Cardiac muscle cell (in vitro differentiated cells and primary cell): ENCODE results near the gene SYCE1L. TPM values are rescaled to one million over a fixed set of nuclear protein-coding genes. Genes with fewer than 3 reads are reported as not detected.
"Not testable (repeated sequence)": the region's sequence is repeated elsewhere in the genome, so short reads cannot be mapped to it uniquely, and the experiment has no call there.

Source experiments
- DNase-seq, 2 donors: peaks; one replicate each; pipeline versions ENCODE4 v3.0.0 to v3.0.0-alpha.2; 2010 to 2017; ENCODE audit warnings: low read depth in 1 of 2, low spot score in 1 of 2
- H3K27ac ChIP-seq: fragments of 200-600 bp; sonication (generic); 2 replicates; pipeline ENCODE4 v1.5.1; 2016
- H3K27me3 ChIP-seq: fragments of 200-600 bp; sonication (generic); 2 replicates; pipeline ENCODE4 v1.6.0; 2016; ENCODE audit warnings: control low read depth
- H3K36me3 ChIP-seq: fragments of 200-600 bp; sonication (generic); 2 replicates; pipeline ENCODE4 v1.5.1; 2016; ENCODE audit warnings: control low read depth
- H3K4me1 ChIP-seq: fragments of 200-600 bp; sonication (generic); 2 replicates; pipeline ENCODE4 v1.8.1; 2017; ENCODE audit warnings: low read depth, mild to moderate bottlenecking, mixed run types
- H3K4me3 ChIP-seq: fragments of 200-600 bp; sonication (generic); 2 replicates; pipeline ENCODE4 v1.5.1; 2016; ENCODE audit warnings: mild to moderate bottlenecking
- H3K9me3 ChIP-seq: fragments of 200-600 bp; sonication (generic); 2 replicates; pipeline ENCODE4 v1.5.1; 2017; ENCODE audit warnings: low read depth, mild to moderate bottlenecking, control low read depth
- polyA plus RNA-seq: library from polyadenylated mRNA; unstranded; fragments of >200 nt; fragmentation: Nextera tagmentation; extraction: Ambion mirVana; gene quantifications from 2 replicates; pipeline ENCODE4 v1.2.1, GENCODE V29; 2016
- total RNA-seq: library from RNA; depleted of rRNA; stranded (reverse); fragments of >200 nt; gene quantifications from 2 replicates; pipeline ENCODE4 v1.2.3, GENCODE V29; 2016
- TF ChIP-seq, protein P1 (sequence below): IDR thresholded peaks from 2 replicates; pipeline ENCODE4 v1.5.1; 2012; ENCODE audit warnings: low read depth, mild to moderate bottlenecking, low read length

Gene SYCE1L
- total and polyA plus RNA-seq, 2 experiments from 2014 or later: 3.2 to 6.6 TPM

DNA sequence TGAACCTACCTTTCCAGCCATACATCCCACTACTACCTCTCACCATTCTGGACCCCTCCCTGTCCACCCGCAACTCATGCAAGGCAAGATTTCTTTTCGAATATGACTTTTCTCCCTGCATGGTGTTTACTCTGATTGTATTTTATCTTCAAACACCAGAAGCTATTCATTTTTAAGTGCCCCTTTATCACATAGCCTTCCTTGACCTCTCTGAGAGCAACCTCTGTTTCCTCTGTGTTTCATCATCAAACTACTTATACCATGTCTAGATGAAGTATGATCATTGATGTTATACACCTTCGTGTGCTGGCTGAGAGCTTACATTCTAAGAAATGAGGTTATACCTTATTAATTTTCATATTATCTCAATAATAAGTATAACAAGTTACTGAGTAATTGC, 31.8 kb downstream of the SYCE1L start:
- Histone ChIP-seq H3K36me3 (no peaks in the 10 kb centered on the region), H3K27me3 (no peaks in the 10 kb centered on the region), H3K4me3 (no peak overlapping the region), H3K4me1 (no peaks in the 10 kb centered on the region), H3K9me3 (no peaks in the 10 kb centered on the region), H3K27ac (no peak overlapping the region)
- no peak for DNase-seq
- TF ChIP-seq, protein P1, sequence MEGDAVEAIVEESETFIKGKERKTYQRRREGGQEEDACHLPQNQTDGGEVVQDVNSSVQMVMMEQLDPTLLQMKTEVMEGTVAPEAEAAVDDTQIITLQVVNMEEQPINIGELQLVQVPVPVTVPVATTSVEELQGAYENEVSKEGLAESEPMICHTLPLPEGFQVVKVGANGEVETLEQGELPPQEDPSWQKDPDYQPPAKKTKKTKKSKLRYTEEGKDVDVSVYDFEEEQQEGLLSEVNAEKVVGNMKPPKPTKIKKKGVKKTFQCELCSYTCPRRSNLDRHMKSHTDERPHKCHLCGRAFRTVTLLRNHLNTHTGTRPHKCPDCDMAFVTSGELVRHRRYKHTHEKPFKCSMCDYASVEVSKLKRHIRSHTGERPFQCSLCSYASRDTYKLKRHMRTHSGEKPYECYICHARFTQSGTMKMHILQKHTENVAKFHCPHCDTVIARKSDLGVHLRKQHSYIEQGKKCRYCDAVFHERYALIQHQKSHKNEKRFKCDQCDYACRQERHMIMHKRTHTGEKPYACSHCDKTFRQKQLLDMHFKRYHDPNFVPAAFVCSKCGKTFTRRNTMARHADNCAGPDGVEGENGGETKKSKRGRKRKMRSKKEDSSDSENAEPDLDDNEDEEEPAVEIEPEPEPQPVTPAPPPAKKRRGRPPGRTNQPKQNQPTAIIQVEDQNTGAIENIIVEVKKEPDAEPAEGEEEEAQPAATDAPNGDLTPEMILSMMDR: no peak

DNA sequence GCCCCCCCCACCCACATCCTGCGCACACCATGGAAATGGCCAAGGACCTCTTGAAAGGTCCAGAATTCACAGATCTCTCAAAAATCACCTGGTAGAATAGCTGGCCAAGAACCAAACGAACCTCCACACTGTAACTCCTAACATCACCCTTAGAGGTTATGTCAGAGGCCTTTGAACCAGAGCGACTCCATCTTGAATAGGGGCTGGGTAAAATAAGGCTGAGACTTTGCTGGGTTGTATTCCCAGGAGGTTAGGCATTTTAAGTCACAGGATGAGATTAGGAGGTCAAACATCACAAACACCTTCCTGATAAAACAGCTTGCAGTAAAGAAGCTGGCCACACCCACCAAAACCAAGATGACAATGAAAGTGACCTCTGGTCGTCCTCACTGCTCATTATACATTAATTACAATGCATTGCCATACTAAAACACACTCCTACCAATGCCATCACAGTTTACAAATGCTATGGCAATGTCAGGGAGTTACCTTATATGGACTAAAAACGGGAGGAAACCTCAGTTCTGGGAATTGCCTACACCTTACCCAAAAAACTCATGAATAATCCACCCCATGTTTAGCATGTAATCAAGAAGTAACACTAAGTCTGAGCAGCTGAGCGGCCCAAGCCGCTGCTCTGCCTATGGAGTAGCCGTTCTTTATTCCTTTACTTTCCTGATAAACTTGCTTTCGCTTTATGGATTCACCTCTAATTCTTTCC, 34.8 kb downstream of the SYCE1L start:
- Histone ChIP-seq H3K36me3 (no peaks in the 10 kb centered on the region), H3K9me3 (no peaks in the 10 kb centered on the region), H3K27me3 (peaks cover 6% of the 10 kb centered on the region), H3K4me3 (no peak overlapping the region), H3K4me1 (no peaks in the 10 kb centered on the region), H3K27ac (no peak overlapping the region)
- TF ChIP-seq, protein P1: no peak
- DNase-seq: no peak

DNA sequence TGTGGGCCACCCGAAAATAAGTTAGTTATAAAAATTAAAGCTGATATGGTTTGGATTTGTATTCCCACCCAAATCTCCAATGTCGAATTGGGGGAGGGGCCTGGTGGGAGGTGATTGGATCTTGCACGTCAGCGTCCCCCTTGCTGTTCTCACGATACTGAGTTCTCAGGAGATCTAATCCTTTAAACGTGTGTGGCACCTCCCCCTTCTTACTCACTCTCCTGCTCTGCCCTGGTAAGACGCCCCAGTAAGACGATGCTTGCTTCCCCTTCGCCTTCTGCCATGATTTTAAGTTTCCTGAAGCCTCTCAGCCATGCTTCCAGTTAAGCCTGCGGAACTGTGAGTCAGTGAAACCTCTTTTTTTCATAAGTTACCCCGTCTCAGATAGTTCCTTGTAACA, 35.4 kb downstream of the SYCE1L start:
- TF ChIP-seq, protein P1: no peak
- H3K4me1 ChIP-seq: no peaks in the 10 kb centered on the region
- H3K9me3 ChIP-seq: no peaks in the 10 kb centered on the region
- no peak overlapping the region for H3K4me3 ChIP-seq
- H3K36me3 ChIP-seq: no peaks in the 10 kb centered on the region
- DNase-seq: no peak
- H3K27ac ChIP-seq: no peak overlapping the region
- H3K27me3 ChIP-seq: peaks cover 10% of the 10 kb centered on the region

DNA sequence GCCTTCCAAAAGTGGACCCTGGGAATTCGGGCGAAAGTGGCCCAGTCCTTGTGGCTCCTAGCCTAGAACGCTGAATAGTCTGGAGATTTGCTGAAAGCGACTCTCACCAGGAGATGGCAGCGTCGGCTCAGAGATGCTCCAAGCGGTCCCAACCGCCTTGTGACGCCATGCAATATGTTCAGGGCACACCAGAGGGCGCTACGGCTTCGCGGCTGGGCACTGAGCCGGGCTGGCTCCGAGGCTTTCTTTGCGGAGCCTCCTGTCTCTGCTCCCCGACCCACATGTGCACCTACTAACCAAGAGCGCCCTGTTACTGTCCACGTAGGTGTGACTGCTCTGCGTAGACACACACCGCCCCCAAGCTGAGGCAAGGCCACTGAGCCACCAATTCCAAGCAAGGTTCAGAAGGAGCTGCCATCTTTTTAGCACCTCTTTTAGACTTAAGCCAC, 36.9 kb downstream of the SYCE1L start:
- peaks cover 10% of the 10 kb centered on the region for H3K27me3 ChIP-seq
- H3K4me3 ChIP-seq: no peak overlapping the region
- no peak overlapping the region for H3K27ac ChIP-seq
- H3K4me1 ChIP-seq: no peaks in the 10 kb centered on the region
- no peaks in the 10 kb centered on the region for H3K36me3 ChIP-seq
- DNase-seq: peak; percentile 87 to 93
- TF ChIP-seq, protein P1: peak; percentile 99
- no peaks in the 10 kb centered on the region for H3K9me3 ChIP-seq

DNA sequence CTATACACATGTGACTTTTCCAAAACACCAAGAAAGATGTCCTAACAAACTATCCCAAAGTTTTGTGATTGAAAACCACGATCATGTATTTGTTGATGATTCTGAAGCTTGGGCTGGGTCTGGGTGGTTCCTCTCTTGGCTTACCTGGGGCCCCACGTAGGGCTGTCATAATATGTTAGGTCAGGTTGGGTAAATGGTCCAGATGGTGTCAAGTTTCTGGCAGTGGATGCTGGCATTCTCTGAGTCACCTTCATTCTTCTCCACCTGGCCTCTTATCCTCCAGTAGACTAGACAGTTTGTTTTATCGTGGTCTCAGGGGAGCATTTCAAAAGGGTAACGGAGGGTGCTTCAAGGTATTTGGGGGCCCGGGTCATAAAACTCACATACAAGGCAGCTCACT, 39.4 kb downstream of the SYCE1L start:
- H3K4me1 ChIP-seq: no peaks in the 10 kb centered on the region
- H3K36me3 ChIP-seq: no peaks in the 10 kb centered on the region

DNA sequence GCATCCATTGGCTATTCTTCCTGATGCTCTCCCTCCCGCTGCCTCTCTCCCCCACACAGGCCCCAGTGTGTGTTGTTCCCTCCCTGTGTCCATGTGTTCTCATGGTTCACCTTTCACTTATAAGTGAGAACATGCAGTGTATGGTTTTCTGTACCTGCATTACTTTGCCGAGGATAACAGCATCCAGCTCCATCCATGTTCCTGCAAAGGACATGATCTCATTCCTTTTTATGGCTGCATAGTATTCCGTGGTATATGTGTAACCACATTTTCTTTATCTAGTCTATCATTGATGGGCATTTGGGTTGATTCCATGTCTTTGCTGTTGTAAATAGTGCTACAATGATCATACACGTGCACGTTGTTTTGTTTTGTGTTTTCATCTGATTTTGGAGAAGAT, 43.3 kb downstream of the SYCE1L start:
- DNase-seq, H3K4me1 ChIP-seq, H3K4me3 ChIP-seq: not testable (repeated sequence)

More for the DNA sequence above, 39.4 kb downstream of the SYCE1L start:
- peaks cover 10% of the 10 kb centered on the region for H3K27me3 ChIP-seq
- no peak overlapping the region for H3K4me3 ChIP-seq
- DNase-seq: no peak
- TF ChIP-seq, protein P1: no peak
- H3K9me3 ChIP-seq: no peaks in the 10 kb centered on the region
- H3K27ac ChIP-seq: no peak overlapping the region

More for the DNA sequence above, 43.3 kb downstream of the SYCE1L start:
- H3K9me3 ChIP-seq, H3K36me3 ChIP-seq, H3K27ac ChIP-seq: not testable (repeated sequence)
- peaks cover 10% of the 10 kb centered on the region for H3K27me3 ChIP-seq
